NOMO-1 (cell line): ENCODE data around the gene MALAT1.

Source experiments
- DNase-seq, 2 experiments: peaks; one replicate each; lab custom pipeline; 2025; ENCODE audit not compliant: unreplicated experiment in 2 of 2; lab: John Stamatoyannopoulos, UW

MALAT1 gene

DNA sequence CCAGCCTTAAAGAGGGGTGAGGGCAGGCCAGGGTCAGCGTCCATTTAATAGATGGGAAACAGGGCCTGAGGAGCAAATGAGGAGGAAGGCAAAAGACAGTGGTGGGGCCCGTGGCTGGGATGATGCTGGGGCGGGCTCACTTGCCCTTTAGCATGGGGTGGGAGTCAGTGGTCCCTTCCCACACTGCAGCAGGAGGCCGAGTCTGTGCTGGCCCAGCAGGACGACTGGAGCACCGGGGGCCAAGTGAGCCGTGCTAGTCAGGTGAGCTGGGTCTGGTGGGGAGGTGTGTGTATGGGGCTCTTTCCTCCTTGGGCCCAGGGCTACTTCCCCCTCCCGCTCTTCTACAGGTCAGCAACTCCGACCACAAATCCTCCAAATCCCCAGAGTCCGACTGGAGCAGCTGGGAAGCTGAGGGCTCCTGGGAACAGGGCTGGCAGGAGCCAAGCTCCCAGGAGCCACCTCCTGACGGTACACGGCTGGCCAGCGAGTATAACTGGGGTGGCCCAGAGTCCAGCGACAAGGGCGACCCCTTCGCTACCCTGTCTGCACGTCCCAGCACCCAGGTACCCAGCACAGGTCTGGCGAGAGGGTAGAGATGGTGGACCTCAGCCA, 38.9 kb downstream of the MALAT1 start:
- DNase-seq = no peak

DNA sequence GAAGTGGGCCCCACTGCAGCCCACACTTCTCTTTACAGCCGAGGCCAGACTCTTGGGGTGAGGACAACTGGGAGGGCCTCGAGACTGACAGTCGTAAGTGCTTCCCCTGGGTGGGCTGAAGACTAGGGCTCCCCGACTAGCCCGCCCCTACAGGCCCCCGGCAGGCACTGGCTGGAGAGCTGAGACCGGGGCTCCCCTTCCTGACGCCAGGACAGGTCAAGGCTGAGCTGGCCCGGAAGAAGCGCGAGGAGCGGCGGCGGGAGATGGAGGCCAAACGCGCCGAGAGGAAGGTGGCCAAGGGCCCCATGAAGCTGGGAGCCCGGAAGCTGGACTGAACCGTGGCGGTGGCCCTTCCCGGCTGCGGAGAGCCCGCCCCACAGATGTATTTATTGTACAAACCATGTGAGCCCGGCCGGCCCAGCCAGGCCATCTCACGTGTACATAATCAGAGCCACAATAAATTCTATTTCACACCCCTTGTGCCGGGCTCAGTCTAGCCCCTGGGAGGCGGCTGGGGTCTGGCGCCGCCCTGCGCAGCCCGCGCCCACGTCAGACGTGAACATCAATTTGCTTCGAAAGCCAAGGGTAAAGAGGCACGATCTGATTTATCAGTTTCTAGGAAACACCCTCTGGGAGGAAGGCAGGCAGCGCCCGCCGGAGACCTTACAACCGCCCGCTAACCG, 39.5 kb downstream of the MALAT1 start:
- no peak for DNase-seq

DNA sequence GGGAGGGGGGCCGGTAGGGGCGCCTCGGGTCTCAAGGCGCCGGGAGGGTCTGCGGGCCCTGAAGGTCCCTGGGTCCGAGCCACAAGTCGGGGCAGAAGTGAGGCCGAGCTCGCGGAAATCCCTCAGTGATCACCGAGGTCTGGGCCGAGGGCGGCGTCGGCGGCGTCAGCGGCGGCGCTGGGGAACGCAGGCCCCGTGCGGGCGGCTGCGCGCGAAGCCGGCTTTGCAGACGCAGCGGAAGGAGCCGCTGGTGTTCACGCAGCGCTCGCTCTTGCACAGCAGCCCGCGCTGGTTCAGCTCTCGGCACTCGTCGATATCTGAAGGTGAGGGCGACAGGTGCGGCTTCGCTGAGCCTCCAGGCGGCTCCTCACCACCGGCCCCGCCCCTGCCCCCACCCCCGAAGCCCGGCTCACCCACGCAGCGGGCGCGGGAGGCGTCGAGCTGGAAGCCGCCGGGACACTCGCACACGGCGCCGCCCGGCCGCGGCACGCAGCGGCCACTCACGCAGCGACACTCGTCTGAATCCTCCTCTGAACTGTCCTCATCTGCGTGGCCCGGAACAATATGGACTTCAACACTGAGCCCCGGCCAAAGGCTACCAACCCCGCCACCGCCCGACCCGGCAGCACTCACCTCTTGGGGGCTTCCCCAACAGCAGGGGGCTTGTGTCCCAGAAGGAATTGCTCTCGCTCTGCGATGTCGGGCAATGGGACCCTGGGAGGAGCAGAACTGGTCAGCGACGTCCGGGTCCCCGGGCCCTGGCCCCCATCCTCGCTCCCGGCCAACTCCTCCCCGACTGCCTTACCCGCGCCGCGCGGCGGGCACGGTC, 40.3 kb downstream of the MALAT1 start:
- DNase-seq = no peak

DNA sequence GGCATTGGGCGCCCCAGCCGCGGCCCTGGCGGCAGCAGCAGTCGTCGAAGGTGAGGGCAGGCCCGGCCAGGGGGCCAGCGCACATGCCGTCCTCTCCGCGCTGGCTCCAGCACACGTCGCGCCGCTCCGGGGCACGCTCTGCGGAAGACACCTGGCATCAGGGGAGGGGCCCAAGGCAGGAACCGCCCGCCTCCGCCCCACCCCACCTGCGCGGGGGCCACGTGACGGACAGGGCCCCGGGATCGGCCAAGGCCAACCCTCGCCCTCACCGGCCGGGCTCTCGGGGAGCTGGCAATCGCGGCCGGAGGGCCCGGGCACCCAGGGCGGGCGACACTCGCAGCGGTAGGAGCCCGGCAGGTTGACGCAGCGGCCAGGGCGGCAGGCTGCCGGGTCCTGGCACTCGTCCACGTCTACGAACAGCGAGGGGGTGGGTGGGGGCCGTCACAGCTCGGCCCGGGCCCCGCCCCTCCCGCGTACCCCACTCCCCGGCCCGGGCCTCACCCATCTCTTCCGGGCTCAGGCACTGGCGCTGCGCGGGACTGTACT, 41.0 kb downstream of the MALAT1 start:
- no peak for DNase-seq

DNA sequence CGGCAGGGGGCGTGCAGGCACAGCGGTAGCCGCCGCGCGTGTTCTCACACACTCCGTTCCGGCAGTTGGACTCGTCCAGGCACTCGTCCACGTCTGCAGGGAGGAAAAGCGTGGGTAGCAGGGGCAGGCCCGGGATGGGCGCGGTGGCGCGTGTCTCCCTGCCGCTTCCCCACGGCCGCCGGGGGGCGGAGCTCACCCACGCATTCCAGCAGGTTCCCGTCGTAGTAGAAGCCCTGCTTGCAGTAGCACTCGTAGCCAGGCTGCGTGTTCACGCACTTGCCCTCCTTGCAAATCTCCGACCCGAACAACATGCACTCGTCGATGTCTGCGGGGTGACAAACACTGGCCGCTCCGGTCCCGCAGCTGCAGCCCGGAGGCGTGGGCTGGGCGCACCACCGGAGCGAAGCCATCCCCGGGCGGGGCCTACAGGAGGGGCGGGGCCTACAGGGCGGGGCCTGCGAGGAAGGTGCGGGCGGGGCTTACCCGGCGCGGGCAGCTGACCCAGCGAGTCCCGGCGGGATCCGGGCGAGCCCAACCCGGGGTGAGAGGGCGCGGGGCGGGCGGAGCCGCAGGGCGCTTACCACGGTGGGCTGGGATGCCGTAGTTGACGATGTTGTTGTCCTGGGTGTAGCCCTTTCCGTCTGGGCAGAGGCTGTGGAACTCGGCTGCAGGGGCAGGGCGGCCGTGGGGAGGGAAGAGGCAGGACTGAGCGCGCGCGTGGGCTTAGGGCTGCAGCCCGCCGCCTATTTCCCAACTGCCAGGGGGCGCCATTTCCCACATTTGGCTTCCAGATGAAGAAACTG, 41.6 kb downstream of the MALAT1 start:
- peak; percentile 82 to 88 for DNase-seq

DNA sequence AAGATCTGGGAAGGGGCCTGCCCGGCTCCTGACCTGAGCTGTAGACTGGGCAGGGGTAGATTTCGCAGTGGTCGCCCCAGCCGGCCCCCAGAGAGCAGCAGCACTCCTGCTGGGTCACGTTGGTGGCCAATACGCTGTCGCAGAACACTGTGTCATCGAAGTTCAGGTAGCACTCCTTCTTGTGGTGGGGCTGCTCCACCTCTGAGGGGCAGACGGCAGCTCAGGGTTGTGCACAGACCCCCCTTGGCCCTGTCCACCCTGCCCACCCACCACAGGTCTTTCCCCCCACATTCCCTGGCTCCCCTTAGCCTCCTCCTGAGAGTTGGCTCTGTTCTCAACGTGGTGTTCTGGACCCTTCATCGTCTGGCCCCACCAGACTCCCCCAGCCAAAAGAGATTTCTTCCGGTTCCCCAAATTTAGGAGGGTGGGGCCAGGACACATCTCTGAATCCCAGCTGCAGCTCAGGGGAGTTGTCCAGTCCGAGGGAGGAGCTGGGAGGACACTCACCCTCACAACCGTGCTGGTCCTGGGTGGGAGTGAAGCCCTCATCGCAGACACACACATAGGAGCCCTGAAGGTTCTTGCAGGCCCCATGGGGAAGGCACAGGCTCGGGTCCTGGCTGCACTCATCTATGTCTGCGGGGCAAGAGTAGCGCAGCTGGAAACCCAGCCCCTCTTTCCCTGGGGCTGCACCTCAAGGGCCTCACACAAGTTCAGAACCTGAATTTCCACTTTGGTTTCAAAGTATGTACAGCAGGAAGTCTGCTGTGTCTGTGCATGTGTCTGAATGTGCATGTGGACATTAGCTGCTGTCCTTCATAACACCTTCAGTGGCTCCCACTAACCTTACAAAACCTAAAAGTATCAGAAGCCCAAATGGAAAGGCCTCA, 42.5 kb downstream of the MALAT1 start:
- DNase-seq = no peak

DNA sequence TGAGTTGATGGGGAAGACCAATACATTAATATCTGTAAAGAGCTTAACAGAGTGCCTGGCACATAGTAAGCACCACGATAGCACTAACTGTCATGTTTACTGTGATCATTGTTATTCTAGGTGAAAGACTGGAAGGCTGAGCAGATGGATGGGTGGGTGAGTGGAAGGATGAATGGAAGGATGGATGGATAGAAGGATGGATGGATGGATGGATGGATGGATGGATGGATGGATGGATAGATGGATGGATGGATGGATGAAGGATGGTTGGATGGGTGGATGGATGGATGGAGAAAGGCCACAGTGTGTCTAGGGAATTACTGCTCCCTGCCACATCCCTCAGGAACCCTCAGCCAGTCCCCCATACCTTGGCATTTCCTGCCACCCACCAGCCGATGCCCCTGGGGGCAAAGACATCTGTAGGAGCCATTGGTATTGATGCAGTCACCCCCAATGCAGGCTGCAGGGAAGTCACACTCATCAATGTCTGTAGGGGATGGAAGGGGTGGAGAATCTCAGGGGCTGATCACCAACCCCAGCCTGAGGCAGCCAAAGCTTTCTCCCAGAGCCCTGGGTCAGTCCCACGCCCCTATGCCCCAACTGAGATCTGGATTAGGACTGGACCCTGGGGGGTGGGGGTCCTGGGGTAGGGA, 44.0 kb downstream of the MALAT1 start:
- no peak for DNase-seq

DNA sequence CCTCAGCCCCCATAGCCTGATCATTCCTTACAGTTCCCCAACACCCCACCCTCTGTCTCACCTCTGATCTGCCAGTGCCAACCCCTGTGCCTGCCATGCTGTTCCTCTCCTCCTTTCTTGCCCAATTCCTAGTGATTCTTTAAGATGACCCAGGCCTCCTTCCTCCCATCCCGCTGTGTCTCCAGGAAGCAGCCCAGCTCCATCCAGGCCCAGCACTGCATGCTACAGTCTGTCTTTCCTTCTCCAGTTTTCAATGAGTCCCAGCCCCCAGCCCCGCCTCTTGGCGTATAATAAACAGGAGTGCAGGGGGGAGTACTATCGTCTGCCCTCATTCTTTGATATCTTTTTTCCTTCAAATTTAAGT, 47.0 kb downstream of the MALAT1 start:
- no peak for DNase-seq

DNA sequence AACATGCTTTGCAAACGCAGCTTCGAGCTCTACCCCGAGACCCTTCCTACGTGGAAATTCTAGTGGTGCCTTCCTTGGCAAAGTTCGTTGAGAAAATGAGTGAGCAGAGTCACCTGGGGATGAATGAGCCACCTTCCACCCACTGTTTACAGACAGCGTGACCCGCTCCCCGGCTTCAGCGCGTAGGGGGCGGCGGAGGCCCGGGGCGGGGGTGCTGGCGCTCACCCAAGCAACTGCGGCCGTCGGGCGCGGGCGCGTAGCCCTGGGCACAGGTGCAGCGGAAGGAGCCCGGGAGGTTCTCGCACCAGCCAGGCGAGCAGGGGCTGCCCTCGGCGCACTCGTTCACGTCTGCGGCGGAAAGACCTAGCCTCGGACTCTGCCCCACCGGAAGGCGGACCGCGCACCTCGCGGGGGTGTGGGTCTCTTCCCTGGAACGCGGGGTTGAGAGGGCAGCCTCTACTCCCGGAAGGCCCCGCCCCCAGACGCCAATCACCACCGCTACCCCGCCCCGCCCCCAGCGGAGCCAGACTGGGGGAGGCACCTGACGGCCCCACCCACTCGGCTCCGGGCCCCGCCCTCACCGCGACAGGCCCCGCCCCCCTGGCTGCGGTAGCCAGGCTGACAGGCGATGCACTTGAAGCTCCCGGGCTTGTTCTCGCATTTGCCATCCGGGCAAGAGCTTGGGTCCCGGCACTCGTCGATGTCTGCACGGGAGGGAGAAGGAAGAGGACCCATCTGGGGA, 47.5 kb downstream of the MALAT1 start:
- peak; percentile 45 to 58 for DNase-seq

DNA sequence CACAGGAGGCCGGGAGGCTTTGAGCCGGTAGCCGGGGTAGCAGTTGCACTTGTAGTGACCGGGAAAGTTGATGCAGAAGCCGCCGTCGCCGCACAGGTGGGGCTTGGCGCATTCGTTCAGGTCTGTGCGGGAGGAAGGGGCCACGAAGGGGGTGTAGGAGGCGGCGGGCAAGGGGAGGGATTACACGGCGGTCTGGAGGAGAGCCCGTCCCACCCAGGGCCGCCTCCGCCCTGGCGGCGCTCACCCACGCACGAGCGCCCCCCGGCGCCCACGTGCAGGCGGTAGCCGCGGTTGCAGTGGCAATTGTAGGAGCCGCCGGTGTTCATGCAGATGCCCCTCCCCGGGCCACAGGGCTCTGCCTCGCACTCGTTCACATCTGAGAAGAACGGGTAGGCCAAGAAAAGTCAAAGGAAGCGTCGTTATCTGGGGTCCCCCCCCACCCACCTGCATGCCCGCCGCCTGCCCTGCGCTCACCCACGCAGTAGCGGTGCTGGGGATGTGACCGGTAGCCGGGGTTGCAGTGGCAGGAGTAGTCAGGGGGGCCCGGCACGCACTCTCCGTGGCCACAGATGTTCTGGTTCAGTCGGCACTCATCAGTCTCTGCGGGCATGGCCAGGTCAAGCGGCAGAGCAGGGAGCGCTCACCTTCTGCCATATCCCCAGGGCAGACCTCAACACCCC, 48.7 kb downstream of the MALAT1 start:
- no peak for DNase-seq

DNA sequence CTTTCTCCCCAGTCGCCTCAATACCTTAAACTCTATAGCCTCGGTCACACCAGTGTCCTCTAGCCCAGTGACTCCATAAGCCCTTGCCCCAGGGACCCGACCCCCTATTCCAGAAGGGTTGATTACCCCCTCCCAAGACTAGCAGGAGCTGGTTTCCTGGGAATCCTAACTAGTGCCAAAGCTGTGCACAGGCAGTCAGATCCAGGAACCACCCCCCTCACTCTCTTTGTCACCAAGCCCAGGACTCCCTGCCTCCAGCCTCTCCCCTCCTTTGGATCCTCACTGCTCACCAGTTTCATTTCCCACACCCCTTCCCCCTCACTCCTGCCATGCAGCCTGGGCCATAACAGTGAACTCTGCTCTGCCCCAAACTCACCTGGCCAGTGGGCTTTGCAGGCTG, 49.5 kb downstream of the MALAT1 start:
- no peak for DNase-seq

DNA sequence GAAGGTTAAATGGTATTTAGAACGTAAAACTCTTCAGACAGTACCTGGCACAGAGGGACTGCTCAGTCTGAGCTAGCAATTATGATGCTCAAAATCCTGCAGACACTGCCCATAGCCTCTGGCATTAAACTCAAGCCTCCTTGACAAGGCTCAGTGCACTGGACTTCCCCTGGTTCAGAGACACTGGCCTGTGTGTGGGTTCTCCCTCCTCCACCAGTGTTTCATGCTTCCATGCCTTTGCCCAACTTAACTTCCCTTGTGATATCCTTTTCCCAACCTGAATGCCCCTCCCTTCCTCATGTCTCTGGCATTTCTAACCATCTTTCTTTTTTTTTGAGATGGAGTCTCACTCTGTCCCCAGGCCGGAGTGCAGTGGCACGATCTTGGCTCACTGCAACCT, 50.3 kb downstream of the MALAT1 start:
- no peak for DNase-seq

DNA sequence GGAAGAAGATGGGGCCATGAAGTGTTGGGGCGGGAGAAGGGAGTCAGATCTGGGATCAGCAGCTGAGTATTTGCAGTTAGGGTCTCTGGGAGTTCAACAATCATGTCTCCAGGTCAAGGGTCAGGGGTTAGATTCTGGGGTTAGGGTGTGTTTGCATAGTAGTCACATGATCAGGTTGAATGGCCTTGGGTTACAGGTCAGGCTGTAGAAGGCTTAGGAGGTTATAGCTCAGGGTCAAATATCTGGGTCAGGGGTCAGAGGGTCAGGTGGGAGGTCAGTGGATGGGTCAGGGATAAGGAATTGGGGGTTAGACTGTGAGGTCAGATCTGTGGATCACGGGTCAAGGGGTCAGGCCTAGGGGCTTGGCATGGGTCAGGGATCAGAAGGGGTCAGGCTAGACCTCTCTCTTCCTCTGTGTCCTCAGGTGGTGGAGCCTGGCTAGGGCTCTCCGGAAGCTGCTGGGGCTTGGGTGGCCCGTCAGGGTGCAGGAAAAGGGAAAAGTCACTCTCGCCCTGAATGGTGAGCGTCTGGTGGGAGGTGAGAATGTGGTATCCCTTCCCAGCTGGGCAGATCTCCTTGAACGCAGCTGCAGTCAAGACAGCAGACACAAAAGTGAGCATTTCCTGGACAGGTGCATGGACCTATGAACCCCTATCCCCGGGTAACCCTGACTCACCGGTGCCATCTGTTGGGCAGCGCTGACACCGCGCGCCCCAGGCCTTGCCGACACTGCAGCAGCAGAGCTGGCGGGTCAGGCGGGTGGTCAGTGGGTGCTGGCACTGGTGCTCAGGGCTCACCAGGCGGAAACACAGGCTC, 52.9 kb downstream of the MALAT1 start:
- DNase-seq = peak; percentile 24 to 27

DNA sequence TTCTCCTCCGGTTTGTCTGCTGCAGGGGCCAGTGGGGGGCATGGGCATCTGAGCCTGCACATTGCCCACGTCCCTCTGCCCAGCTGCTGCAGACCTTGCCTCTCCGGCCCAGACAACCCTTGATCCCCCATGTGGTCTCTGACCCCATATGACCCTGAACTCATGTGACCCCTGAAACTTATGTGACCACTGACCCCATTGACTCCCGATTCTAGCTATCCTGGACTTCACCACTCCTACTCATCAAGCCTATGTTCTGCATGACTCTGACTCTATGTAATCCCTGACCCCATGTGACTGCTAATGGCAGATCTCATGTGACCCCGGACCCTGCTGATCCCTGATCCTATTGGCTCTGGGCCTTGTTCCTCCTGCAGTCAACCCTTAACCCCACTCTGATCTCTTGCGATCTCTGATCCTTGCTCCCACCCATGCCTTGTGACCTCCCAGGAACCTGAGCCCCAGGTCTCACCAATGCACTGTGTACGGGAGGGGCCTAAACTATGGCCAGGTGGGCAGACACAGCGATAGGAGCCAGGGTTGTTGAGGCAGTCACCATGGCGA, 53.6 kb downstream of the MALAT1 start:
- no peak for DNase-seq

DNA sequence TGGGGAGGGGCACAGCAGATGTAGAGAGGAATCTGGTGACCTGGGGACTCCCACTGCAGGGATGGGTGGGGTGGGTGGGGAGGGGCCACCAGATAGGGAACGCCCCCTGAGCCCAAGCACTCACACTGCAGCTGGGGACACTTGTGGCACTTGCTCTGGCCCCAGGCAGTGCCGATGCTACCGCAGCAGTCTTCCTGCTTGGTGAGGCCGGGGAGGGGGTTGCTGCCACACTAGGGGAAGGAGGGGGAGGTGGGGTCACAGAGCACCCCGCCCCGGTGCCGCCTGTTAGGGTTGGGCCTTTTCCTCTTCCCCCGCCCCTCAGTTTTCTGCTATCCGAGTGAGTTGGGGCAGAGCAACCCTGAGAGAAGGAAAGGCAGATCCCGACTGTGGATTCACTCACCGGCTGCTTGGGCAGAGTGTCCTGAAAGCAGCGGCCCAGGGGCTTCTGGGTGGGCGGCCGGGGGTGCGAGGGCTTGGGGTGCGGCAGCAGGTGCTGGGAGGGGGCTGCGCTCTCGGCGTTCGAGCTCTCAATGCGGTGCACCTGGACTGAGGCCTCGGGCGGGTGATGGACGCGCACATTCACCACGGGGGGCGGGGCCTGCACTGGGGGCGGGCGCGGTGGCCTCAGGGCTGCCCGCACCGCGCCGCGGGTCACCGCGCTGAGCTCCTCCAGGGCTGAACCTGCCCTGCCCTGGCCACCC, 54.6 kb downstream of the MALAT1 start:
- no peak for DNase-seq

DNA sequence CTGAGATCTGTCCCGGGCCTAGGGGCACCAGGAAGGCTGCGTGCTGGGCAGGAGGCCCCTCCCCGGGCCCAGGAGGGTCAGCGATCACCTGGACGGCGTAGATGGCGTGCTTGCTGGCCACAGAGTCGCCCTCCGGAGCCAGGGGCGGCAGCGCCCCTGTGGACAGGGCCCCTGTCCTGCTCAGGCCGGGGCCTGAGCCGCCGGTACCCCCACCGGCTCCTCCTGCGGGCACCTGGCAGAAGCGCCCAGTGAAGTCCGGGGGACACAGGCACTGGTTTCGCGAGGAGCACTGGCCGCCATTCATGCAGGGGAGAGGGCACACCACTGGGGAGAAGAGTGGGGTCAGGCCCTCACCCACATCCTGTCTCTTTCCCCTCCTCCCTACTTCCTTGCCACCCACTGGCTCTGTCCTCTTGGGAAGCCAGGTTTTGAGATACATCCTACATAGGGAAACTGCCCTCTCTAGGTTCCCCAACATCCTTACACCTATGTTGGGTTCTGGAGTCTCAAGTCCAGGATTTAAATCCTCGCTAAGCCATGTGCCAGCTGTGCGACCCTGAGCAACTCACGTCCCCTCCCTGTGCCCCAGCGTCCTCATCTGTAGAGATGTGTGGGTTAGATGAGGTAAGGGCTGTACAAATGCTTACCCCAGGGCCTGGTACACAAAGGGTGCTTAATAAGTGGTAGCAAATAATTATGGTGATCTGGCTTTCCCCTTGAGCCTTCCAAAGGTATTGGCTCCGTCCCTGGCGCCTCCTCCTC, 55.4 kb downstream of the MALAT1 start:
- DNase-seq = no peak
